Measurements from ENCODE around the gene CDH15.

CDH15 gene

DNA sequence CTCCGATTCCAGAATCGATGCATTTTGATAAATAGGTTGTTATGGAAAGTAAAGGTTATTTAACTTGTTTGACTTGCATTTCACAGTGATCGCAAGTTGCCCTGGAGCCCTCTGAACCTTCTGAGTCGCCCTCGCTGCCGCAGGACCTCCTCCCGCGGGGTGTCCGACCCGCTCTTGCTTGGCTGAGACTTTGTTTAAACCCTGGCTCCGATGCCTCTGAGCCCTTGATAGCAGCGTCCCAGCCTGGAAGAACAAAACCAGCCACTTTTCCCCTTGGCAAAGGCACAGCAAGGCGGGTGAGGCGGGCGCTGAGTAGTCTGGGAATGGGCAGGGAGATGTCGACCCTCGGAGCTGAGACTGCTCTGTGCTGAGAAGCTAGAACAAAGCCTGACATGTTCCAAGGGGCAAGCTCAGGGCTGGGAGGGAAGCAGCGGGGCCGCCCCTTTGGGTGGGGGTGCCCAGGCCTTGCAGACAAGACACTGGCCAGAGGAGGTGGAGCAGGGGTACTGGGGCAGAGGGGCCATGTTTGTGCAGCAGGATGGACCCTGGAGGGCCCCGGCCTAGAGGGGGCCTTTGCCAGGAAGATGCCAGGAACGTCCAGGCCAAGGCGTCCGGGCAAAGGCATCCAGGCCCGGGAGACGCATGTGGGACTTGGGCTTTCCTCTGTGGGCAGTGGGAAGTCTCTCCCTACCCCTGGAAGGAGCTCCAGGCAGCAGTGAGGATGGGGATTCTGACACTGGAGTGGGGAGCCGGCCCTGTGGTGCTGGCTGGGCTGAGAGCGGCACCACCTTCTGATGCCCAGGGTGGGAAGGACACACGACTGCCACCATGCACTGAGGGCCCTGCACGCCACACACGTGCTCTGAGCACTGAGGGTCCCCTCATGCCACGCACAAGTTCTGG, 30.3 kb upstream of the CDH15 start:
- DNase-seq, result no peak

DNA sequence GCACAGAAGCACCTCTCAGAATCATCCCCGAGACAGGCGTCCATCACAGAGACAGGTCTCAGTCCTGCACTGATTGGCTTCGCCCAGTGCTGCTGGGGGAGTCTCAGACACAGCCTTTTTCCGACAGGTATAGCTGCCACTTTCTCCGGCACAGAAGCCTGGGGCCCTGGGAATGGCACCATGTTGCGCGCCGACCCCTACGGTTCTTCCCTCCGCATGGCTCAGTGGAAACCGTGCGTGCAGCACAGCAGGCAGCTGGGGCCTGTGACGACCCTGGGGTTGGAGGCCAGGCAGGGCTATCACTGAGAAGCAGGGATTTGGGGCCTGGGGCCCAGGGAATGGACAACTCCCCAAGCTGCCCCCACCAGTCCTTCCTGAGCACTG, 29.7 kb upstream of the CDH15 start:
- DNase-seq, result no peak

GRCh38 chr16:89142474-89143195, 28.9 kb upstream of the CDH15 start:
- no peak for DNase-seq

DNA sequence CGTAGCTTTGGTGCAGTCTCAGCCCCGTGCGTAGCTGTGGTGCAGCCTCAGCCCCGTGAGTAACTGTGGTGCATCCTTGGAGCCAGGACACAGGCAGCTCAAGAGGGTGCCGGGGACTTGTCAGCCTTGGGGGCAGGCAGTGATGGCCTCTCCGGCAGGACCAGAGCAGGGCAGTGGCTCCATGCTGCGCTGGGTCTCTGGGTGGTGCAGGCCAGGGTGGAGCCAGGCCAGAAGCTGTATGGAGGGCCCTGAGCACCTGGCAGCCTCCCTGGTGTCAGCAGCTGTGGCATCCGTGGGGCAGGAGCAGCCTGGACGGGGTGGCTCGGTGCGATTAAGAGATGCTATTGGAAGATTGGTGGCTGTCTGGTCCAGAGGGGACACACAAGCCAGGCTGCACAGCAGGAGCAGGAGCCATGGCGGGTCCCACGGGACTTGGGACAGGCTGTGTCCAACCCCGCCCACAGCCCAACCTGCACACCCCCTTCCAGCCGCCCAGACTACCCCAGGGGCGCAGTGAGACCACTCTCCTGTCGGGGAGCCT, 28.3 kb upstream of the CDH15 start:
- no peak for DNase-seq

DNA sequence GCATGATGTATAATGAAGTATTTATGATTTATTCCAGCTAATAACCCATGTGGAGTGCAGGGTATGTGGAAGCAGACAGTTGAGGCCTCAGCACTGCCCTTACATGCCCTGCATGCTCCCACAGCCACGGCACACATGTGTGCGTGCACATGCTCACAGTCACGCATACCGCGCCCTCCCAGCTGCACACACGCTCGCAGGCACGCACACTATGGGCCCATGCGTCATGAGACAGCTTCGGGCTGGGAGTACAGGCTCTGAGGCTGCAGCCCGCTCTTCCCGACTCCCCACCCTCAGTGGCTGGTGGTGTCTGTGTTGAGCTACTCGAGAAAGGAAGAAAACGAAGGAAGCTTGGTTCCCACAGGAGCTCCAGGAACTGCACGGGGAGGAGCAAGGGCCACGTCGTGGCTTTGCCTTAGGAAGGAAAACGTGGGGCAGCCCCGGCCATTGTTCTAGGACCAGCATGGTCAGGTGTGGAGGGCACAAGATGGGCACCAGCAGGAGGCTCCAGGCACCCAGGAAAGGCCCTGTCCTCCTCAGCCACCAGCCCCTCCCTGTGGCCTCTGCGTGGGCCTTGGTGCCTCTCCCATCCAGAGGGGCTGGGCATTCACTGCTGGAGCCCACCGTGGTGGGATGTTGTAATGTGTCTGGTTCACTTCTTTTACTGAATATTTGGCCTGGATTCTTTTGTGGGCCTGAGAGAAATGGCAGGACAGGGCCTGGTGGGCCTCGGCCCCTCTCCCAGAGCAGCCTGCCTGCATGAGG, 27.5 kb upstream of the CDH15 start:
- DNase-seq, result no peak

DNA sequence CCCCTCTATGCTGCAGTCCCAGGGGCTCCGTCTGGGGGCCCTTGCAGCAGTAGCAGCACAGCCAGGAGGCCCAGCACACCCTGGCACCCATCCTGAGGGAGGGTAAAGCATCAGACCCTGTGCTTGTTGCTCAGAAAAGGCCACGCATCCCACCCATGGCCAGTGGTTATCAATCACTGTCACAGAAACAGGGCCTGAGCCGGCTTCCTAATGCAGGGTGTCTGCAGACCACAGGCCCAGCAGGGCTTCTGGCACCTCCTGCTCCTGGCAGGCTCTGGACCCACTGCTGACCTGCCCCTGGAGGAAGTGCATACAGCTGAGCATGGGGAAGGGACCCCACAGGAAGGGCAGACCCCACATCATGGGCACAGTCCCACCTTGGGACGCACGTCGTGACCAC, 26.9 kb upstream of the CDH15 start:
- no peak for DNase-seq

GRCh38 chr16:89145406-89146161, 26.0 kb upstream of the CDH15 start:
- DNase-seq, result no peak

DNA sequence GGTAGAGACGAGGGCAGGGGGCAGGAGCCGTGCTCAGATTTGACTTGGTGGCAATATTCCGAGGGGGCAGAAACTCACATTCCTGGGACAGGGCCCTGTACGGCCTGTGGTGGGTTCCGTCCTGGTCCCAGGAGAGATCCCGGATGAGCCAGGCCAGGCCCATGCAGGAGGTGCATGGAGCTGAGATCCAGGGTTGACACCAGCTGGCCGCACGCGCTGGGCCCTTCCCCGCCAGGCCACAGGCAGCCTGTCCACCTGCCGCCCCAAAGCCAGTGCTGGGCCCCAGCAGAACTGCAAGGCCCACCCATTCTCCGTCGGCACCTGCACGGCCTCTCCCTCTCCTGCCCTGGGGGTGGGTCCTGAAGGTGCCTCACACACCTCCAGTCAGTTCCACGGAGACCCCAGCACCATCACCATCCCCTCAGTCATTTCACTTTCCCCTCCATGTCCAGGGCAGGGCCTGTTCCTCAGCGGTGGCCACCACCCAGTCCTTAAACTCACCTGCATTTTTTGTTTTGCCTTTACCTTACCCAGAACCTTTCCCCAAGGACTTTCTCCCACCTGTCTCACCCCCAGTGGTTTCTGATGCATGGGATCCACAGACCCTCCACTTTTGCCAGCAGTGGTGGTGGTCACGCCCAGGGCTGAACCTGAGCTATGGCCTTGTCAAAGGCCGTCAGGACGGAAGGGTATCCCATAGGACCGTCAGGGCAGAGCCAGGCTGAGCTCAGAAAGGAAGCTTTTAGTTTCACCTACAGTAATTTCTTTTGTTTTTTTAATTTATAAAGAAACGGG, 25.1 kb upstream of the CDH15 start:
- DNase-seq, result no peak

DNA sequence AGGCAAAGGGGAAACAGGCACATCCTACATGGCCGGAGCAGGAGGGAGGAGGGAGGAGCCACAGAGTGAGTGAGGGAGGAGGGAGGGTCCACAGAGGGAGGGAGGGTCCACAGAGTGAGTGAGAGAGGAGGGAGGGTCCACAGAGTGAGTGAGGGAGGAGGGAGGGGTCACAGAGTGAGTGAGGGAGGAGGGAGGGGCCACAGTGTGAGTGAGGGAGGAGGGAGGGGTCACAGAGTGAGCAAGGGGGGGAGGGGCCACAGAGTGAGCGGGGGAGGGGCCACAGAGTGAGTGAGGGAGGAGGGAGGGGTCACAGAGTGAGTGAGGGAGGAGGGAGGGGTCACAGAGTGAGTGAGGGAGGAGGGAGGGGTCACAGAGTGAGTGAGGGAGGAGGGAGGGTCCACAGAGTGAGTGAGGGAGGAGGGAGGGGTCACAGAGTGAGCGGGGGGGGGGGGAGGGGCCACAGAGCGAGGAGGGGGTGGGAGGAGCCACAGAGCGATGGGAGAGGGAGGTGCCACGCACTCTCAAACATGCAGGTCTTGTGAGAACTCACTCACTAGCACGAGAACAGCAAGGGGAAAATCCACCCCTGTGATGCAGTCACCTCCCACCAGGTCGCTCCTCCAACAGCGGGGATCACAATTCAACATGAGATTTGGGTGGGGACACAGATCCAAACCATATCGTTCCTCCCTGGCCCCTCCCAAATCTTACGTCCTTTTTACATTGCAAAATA, 24.3 kb upstream of the CDH15 start:
- no peak for DNase-seq

GRCh38 chr16:89149386-89149785, 22.2 kb upstream of the CDH15 start:
- DNase-seq, result no peak

DNA sequence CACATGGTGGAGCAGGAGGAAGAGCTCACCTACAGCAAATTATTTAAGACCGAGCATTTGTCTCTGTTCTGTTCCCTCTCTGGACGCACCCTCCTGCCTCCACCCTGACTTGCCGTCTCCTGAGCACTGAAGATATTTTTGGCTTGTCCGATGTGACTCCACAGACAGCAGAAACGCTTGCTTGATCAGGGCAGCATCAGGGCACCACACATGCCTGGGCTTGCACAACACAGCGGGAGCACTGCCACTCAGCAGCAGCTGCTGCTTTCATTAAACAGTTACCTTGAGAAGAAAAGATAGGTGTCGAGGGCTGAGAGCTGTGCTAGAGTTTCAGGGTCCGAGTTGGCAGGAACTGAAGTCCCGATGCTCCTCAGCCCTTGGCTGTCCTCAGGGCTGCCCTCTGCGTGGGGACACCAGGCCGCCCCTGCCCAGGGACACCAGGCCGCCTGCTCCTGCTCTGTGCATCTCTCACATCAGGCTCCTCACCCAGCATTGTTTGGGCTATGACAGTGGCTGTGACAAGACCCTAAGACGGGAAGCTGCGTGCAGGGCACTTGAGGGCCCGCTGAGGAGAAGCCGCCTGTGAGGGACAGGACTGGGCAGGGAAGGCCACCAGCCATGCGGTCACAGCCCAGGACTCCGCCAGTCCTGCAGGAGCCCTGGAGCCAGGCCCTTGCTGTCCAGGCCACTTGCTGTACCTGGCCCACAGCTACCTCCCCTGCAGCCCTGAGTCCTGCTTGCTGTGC, 21.3 kb upstream of the CDH15 start:
- DNase-seq, result no peak

GRCh38 chr16:89150981-89151380, 20.6 kb upstream of the CDH15 start:
- no peak for DNase-seq

- DNase-seq, result no peak
These were observed 18.5 kb upstream of the CDH15 start for GRCh38 chr16:89152831-89153700.

DNA sequence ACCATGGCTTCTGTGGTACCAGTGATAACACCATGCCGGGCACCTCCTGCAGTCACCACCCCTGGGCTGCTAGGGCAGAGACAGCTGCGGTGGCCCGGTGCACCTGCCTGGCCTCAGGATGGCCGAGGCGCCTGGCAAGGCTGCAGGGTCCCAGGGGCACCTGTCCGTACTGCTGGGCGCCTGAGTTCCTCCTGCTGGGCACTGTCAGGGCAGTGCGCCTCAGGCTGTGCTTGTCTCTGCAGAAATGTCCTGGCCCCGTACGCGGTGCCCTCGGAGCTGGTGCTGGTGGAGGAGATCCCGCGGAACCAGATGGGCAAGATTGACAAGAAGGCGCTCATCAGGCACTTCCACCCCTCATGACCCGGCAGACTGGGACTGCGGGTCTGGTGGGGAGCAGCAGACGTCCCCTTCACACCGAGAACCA, 17.7 kb upstream of the CDH15 start:
- no peak for DNase-seq

DNA sequence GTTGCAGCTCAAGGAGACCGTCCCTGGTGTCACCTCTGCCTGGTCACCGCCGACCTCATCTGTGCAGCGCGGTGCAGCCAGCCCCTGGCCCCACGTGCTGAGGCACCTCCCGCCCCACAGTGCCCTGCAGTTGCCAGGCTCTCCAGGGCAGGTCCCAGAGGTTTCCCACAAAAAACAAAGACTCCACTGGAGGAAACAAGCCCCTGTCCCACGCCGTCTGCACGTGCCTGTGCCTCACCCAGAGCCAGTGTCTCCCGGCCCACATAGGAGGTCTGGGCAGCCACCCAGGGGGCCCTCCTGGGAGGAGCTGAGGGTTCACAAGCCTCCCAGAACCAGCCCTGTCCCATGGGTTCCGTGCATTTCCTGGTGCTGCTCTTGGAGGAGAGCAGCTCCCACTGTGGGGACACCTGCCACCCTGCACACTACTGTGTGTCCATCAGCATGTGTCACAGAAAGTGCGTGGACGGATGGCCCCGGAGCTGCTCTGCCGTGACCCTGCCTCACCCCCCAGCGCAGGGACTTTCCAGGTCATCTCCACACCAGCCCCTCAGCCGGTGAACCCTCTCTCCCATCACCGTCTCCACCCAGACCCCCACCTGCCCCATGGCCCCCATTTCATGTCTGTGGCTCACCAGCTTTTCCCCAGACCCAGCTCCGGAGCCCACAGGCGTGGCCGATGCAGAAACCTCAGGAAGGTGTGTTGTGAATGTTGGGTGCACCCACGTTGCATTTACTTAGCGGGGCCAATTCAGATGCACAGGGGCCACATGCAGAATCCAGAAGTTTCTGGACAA, 17.0 kb upstream of the CDH15 start:
- no peak for DNase-seq

- DNase-seq, result no peak
These were observed 16.3 kb upstream of the CDH15 start for GRCh38 chr16:89155184-89155679.

DNA sequence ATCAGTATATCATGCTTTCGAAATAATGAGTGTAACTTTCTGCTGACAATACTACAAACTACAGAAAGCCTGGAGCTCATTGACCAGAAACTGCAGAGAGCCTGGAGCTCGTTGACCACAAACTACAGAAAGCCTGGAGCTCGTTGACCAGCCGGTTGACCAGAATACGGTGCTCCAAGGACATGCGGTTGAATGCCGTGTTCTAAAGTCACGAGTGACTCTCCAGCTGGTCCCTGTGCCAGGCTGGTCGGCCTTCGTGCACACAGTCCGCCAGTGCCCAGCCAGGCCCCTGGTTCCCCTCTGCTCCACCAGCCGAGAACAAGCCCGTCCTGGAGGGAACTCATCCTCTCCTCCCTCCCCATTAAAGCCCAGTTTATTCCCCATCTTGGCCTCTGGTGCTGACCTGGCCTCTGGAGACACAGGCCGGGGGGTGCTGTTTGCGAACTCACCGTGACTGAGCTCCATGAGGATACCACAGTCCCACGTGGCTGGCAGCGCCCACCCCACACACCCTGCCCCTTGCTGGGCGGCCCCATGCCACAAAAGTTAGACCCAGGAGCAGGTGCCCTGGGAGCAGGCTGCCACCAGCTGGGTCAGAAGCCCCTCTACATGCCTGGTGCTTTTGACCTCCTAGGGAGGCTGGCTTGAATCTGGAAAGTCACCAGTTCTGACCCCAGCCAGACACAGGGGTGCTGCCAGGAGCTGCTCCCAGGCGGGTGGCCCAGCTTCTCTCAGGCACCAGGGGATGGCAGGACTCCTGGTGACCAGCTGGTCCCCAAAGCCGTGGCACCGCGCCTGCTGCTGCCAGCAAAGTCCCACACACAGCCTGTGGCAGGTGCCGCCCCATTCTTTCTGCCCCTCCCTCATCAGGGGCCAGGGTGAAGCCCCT, 15.5 kb upstream of the CDH15 start:
- DNase-seq, result no peak

All from stimulated activated CD4-positive, alpha-beta T cell treated with anti-CD3 and anti-CD28 coated beads, Interleukin-1b, Interleukin-23, amount 100 ng/mL, for 48 hours (primary cell).